Putamen (tissue), 1 donor: ENCODE results near the gene OTOP3.

ENCODE experiments used
- DNase-seq: peaks from one replicate; pipeline ENCODE4 v3.0.0-alpha.2; 2016; ENCODE audit warnings: low spot score

The OTOP3 gene

DNA sequence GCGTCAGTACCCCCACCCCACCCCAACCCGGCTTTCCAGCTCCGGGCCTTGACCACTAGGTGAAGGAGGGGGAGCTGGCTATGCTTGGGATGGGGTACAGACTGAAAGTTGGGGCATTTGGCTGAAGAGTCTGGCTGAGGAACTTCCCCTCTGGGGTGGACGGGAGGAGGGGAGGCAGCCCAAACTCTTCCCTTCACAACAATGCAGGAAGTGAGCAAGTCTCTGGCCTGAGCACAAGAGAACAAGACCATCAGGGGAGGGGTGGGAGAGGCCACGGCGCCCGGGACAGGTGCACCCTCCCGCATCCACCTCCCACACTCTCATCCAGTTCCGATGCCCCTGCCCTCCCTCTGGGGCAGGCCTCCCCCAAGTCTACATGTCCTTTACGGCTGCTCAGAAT is 18.3 kb upstream of the OTOP3 start:
- DNase-seq: no peak

DNA sequence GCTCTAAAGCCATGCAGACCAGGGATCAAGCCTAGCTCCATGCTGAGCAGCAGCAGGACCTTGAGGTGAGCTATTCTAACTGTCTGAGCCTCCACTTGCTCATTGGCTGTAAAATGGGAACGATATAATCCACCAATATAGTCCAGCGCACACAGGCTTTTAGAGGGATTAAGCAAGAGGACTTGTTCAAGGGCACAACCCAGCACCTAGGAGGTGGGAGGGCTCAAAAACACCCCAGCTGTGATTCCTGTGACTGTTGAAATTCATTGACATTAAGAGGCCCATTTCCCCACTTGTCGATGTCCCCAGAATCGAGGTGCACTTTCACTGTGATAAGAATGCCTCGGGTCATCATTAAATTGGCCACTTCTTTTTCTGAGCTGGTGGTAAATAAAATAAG is 16.8 kb upstream of the OTOP3 start:
- DNase-seq: no peak

DNA sequence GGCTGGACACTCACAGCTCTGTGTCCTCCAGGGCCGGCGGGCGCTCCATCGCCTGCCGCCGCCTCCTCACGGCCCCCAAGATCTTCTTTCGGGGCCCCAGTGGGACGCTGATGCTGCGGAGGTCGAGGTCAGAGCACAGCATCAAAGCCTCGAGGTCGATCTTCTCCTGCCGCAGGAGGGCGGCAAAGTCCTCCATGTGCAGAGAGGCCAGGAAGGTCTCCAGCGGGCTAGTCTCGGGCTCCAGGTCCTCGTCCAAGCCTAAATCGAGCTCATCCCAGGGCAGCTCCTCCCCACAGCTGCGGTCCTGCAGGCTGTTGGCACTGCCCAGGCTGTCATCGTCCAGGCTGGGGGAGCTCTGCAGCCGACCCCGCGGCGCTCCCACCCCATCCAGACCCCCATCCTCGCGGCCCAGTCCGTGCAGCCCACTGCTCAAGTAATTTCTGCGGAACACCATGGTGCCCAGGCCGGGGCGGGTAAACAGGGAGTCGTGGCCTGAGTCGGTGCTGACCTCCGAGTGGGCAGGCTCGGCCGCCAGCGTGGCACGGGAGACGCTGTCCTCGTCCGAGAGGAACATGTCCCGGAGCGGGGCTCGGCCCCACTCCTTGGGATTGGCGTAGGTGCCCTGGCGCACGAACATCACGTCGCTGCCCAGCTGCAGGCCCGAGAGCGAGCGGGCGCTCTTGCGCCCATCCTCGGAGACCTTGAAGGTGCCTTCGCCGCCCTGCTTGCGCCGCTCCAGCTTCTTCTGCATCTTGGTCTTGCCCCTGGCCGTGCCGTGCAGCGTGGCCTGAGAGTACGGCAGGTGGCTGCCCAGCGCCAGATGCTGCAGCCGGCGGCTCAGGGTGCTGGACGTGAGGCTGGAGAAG is 16.0 kb upstream of the OTOP3 start:
- no peak for DNase-seq

DNA sequence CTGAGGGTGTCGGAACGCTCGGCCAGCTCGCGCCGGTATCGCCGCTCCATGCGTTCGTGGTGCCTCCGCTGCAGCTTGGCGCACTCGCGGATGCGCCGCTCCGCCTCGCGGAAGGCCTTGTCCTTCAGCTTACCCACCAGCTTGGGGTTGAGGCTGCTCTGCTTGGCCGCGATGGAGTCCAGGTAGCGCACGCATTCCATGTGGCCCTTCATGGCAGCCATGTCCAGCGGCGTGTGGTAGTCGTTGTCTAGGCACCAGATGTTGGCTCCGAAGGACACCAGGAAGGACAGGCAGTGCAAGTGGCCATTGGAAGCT is 15.4 kb upstream of the OTOP3 start:
- no peak for DNase-seq

DNA sequence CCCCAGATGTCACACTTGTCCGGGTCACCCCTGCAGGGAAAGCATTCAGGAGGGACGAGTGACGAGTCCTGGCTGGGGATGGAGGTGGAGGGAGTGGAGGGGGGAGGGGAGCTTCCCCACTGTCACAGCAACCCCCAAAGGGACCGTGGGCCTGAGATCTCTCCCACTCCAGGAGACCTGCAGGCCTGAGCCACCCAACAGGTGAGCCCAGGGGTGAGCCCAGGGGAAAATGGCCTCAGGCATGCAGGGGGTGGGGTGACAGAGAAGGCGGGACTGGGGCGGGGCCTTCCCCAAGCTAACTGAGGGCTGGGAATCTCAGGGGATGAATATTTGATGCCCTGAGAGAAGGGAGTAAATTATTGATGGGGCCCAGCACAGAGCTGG is 15.1 kb upstream of the OTOP3 start:
- no peak for DNase-seq

DNA sequence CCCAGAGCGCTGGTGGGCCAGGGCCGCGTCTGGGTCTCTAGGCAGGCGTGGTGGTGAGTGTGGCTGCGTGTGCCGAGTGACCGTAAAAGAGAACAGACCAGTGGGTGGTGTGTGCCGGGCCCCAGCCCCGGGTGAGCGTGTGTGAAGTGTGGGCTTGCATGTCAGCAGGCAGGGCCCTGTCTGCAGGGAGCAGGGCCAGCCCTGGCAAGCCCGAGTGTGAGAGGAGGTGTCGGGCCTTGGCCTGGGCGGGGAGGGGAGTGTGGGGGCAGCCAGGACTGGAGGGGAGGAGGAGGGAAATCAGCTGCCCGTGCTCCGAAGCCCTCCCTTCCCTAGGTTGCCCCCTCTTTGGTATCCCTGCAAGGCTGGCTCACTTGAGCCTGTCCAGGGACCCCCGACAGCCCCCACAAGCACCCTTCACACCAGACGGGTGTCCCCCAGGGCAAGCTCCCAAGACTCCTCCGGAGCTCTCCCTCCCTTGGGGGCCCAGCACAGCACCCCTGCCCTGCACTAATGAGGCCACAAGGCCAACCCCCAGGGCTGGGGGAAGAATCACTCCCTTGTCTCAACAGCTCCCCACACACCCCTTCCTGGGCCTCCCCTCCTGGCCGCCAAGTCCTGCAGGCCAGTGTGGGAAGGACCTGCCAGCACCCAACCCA is 14.5 kb upstream of the OTOP3 start:
- no peak for DNase-seq

DNA sequence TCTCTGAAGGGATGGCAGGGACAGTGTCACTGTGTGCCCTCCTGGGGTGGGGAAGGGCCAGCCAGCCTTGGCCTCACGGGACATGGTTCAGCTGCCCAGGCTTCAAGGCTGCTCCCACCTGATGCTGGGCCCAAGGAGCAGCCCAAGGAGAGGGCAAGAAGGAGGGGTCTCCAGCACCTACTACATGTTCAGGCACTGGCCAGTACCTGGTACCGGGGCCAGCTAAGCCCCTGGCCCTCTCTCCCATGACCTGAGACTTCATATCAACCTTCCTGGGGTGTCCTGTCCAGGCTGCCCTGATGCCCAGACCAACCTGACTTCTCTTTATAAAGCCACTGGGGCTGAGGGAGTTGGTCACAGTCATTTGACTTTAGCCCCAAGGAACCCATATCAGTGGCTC is 13.9 kb upstream of the OTOP3 start:
- no peak for DNase-seq

DNA sequence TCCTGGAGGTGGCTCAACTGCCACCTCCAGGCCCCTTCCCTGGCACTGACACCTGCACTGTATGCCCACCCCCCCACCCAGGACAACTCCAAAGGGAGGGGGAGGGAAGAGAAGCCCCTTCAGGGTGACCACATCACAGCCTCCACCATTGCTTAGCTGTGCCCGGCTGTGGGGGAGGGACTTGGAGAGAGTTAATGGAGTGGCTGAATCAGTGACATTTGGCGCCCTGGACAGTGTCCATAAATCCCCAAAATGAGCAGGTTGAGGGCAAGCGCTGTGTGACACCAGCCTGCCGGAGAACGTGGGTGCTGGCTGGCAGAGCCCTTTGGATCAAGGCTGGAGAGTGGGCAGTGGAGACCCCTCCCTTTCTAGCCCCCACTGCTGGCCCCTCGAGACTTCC is 13.5 kb upstream of the OTOP3 start:
- DNase-seq: no peak

DNA sequence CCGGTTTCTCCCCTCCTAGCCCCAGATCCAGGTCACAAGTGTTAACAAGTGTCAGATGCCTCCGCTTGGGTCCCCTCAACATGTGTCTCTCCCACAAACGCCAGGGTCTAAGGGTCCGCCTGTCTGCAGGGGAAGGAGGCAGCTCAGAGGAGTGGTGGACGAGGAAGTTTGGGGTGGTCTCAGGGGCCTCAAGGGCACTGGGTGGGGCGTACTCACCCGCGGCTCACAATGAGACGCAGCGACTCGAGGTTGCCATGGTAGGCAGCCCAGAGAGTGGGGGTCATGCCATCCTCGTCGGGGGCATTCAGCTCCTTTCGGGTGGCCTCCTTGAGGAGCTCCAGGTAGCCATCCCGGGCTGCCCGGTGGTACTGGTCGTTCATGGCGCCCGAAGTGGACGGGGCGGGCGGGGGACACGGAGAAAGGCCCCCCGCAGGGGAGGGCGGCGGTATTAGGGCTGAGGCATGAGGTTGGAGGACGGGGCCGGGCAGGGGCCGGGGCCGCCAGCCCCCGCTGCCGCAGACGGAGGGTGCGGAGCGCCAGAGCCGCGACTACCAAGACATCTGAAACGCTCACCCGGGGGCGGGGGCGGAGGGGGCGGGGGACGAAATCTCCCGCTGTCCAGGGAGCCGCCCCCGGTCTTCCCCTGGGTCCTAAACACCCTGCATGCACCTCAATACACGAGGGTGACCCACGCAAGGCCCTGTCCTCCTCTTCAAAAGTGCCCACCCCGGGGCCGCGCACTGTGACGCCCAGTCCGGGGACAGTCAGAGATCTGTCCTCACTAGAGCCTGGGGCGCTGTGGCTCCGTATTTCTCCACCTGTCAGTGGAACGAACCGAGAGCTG is 12.8 kb upstream of the OTOP3 start, which contains the start of gene USH1G:
TSS of gene USH1G (minus strand) at position 562 of the 844 bp plus-strand sequence. CDS start at position 380, 182 bp downstream.
- DNase-seq: no peak

DNA sequence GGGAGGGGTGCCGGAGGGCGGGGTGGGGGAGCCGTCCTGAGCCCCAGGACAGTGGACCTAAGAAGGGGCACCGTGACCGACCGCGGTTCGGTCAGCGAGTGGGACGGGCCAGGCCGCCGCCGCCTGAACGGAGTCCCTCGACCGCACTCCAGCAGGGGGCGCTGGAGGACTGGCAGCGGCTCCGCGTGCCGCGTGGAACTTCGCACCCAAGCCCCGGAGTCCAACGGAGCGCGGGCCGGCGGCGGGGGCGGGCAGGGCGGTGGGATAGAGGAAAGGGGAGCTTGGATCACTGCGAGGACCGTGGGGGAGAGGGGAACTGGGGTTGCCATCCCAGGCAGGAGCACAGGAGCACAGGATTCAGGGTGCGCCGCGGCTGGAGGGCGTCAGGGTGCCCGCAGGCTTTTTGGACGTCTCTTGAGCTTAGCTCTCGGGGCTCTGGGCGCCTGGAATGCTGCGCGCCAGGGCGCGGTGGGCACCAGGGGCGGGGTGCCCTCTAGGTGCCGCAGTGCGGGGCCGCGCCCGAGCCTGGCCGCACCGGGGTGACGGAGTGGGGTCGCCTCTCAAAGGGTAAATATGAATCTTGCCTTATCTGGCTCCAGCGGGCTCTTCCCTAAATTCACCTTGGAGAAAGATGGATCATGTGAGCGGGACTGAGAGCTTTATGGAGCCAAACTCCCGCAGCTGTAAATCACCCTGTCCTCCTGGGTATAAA is 12.0 kb upstream of the OTOP3 start:
- DNase-seq: peak; percentile 26

DNA sequence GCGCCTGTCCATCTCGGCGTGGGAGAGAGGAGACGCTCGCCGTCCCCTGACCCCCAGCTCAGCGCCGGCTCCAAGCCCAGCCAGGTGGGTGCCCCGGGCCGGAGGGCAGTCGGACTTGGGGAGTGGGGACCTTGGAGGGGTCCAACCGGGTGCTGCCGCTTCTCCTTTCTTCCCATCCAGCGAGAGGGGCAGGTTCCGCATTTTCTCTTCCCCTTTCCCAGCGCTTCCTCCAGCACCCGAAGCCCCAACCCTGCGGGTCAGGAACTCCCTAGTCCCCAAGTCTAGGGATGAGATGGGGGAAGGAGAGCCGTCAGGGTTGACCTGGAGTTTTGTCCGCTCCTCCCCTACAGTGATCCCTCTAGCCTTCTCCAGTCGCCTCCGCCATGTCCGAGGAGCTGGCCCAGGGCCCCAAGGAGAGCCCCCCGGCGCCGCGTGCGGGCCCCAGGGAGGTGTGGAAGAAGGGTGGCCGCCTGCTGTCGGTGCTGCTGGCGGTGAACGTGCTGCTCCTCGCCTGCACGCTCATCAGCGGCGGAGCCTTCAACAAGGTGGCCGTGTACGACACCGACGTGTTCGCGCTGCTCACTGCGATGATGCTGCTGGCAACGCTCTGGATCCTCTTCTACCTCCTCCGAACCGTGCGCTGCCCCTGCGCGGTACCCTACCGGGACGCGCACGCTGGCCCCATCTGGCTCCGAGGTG is 11.3 kb upstream of the OTOP3 start, which contains the start of gene OTOP2:
TSS of gene OTOP2 (plus strand) at position 24 of the 699 bp plus-strand sequence. CDS start at position 384, 360 bp downstream.
- no peak for DNase-seq

DNA sequence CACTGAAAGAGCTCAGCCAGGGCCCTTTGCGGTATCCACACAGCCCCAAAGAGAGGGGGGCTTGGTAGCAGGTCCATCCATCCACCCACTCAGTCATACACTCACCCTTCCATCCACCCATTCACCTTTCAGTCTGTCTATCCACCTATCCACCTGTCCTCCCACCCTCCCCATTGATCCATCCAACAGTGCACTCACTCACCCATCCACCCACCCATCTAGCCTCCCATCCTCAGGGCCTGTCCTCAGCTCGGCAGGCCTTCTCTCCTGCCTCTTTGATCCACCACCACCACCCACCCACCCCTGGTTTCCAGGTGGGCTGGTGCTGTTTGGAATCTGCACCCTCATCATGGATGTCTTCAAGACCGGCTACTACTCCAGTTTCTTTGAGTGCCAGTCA is 10.5 kb upstream of the OTOP3 start:
- no peak for DNase-seq

DNA sequence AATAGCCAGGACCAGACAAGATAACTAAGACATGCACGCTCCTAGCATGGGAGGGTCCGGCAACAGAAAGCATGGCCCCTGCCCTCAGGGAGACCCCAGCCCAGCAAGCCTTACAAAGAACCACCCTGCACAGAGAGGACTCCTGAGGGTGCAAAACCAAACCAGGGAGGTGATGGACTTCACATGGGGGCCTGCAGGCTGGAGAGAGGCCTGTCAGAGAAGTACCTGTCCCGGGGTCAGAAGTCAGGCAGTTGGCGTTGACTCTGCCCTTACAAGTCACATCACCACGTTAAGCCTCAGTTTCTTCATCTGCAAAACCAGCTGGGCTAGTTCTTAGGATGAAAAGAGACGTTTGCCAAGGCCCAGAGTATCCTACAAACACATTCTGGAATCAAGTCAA is 6.9 kb upstream of the OTOP3 start:
- no peak for DNase-seq

DNA sequence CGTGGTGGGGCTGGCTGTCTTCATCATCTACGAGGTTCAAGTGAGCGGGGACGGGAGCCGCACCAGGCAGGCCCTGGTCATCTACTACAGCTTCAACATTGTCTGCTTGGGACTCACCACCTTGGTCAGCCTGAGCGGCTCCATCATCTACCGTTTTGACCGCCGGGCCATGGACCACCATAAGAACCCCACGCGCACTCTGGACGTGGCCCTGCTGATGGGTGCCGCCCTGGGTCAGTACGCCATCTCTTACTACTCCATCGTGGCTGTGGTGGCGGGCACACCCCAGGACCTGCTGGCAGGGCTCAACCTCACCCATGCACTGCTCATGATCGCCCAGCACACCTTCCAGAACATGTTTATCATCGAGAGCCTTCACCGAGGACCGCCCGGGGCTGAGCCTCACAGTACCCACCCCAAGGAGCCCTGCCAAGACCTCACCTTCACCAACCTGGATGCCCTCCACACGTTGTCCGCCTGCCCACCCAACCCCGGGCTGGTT is 5.1 kb upstream of the OTOP3 start:
- DNase-seq: no peak

DNA sequence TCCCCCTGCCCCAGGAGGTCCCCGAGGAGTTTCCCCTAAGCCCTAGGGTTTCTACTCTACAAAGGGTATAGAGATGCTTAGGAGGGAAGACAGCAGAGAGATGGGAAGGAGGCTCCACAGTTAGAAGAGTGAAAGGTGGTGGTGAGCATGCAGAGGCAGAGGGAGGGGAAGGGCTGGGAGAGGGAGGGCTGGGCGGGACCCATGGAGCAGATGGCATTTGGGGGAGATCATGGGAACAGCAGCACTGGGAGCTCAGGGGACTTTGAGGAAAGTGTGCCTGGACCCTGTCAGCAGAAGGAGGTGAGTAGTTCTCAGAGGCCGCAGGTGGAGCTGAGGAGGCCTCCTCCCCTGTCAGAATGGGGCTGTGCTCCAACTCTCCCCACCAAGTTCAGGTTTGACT is 650 bp upstream of the OTOP3 start:
- DNase-seq: no peak

DNA sequence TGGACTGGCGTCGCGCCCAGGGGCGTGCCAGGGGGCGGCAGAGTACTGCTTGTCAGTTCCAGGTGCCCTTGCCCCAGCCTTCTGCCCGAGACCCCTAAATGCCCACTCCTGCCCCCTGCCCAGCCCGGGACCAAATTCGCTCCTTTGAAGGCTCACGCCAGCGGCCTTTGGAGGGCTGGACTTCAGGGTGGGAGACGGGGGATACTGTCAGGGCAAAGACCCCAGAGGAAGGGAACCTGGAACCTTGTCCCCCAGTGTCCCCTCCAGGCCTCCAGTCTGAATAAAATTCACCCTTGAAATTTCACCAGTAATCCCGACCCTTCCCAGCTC is 737 bp downstream of the OTOP3 start:
- no peak for DNase-seq

DNA sequence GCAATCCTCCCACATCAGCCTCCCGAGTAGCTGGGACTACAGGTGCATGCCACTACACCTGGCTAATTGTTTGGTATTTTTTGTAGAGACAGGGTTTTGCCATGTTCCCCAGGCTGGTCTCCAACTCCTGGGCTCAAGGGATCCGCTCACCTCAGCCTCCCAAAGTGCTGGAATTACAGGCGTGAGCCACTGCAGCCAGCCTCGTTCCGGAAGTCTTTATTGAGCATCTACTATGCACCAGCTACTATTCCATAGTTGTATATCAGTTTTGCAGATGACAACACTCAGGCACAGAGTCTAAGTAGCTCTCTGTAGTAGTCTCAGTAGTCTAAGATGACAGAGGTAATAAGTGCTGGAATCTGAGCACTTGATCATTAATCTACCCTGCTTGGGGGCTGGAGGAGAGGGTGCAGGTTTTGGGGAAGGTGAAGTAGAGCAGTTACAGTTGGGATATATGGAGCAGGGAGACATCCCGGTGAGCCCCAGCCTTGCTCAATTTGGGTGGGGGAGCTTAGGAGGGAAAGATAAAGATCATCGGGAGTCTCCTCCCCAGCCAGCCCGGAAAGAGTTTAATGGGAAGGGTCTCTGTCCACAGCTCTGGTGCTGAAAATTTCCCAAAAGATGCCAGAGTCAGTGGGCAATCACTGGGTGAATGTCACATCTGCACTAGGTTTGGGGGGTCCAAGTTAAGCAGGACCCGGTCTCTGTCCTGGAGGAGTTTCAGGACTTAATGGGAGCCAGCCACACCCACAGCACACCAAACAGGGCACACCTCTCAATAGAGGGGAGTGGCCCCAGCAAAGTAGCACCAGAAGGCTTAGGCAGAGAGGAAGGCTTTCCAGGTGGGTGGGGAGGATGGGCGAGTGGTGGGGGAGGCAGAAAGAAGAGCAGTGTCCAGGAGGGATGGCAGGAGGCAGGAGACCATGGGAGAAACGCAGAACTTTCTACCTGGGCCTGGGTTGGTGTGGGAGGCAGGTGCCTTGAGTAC is 1.7 kb downstream of the OTOP3 start:
- no peak for DNase-seq

DNA sequence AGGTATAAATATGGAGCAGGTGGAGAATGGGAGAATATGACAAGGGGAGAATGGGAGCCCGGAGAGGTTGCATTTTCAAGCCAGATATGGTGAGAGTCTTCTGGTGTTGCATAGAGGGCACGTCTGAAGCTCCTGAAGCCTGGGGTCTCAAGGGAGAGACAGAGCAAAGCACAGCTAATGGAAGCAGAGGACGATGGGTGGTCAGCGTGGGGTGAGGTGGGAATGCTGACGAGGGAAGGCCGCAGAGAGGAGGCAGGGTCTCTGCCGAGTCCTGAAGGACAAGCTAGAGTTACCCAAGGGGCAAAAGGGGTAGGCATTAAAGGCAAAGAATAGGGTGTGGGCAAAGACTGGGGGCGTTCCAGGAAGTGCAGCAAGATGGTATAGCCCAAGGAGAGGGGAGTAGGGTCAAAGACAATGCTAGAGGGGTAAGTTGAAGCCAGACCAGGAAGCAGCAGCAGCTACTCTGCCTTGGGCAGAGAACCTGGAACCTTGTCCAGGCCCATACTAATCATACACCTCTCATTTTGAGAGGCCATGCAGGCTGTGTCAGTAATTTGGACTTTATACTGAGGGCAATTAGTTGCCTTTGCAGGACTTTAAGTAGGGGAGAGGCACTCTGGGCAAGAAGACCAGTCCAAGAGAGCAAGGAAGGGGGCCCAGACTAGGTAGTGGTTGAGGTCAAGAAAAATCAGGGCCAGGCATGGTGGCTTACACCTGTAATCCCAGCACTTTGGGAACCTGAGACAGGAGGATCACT is 2.7 kb downstream of the OTOP3 start:
- no peak for DNase-seq

DNA sequence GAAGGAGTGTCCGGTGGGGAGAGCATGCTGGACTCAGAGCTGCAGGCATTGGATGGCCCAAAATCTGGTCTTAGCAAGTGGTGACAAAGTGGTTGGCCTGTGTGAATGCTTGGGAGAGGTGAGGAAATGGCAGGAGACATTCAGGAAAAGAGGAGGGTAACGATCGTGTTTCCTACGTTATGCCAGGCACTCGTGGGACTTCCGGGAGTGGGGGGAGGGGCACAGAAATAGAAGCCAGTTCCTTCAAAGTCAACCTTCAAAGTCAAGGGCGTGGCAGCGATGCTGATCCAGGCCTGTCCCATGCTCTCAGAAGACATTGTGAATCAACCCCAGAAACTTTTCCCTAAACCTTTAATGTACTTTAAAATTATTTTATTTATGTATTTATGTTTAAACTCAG is 3.8 kb downstream of the OTOP3 start:
- DNase-seq: no peak
